ENCODE results near the gene CLCNKA.
"Not testable (repeated sequence)": the region's sequence is repeated elsewhere in the genome, so short reads cannot be mapped to it uniquely, and the experiment has no call there.

CLCNKA gene

GRCh38 chr1:15997637-15998280 is 24.1 kb upstream of the CLCNKA start:
- Histone ChIP-seq H3K27me3 (ENCODE audit: insufficient read depth, low read length) (no peaks in the 10 kb centered on the region), H3K27ac (ENCODE audit: low read depth, low read length) (no peak overlapping the region), H2AFZ (ENCODE audit: low read length, unreplicated experiment) (no peak overlapping the region), H3K79me2 (ENCODE audit: control insufficient read depth, insufficient read depth, low read length, unreplicated experiment) (no peaks in the 10 kb centered on the region), H3K36me3 (ENCODE audit: insufficient read depth, low read length) (no peaks in the 10 kb centered on the region), H3K4me3 (ENCODE audit: low read depth, low read length) (no peak overlapping the region), H3K4me1 (ENCODE audit: control insufficient read depth, insufficient read depth, low read length, unreplicated experiment) (no peaks in the 10 kb centered on the region)

- H3K79me2 ChIP-seq (ENCODE audit: control insufficient read depth, insufficient read depth, low read length, unreplicated experiment), result no peaks in the 10 kb centered on the region
- no peaks in the 10 kb centered on the region for H3K4me1 ChIP-seq (ENCODE audit: control insufficient read depth, insufficient read depth, low read length, unreplicated experiment)
- no peaks in the 10 kb centered on the region for H3K36me3 ChIP-seq (ENCODE audit: insufficient read depth, low read length)
- no peaks in the 10 kb centered on the region for H3K27me3 ChIP-seq (ENCODE audit: insufficient read depth, low read length)
- H2AFZ ChIP-seq (ENCODE audit: low read length, unreplicated experiment), result no peak overlapping the region
- H3K27ac ChIP-seq (ENCODE audit: low read depth, low read length), result no peak overlapping the region
- no peak overlapping the region for H3K4me3 ChIP-seq (ENCODE audit: low read depth, low read length)
These were observed 22.9 kb upstream of the CLCNKA start for GRCh38 chr1:15998929-15999328.

- H3K36me3 ChIP-seq (ENCODE audit: insufficient read depth, low read length); H3K4me1 ChIP-seq (ENCODE audit: control insufficient read depth, insufficient read depth, low read length, unreplicated experiment); H3K79me2 ChIP-seq (ENCODE audit: control insufficient read depth, insufficient read depth, low read length, unreplicated experiment); H3K27ac ChIP-seq (ENCODE audit: low read depth, low read length); H3K4me3 ChIP-seq (ENCODE audit: low read depth, low read length); H3K27me3 ChIP-seq (ENCODE audit: insufficient read depth, low read length); H2AFZ ChIP-seq (ENCODE audit: low read length, unreplicated experiment): not testable (repeated sequence)
These were observed 20.6 kb upstream of the CLCNKA start for GRCh38 chr1:16001274-16001673.

GRCh38 chr1:16005597-16005996 is 16.2 kb upstream of the CLCNKA start:
- Histone ChIP-seq H3K27ac (ENCODE audit: low read depth, low read length) (no peak overlapping the region), H3K36me3 (ENCODE audit: insufficient read depth, low read length) (no peaks in the 10 kb centered on the region), H3K4me1 (ENCODE audit: control insufficient read depth, insufficient read depth, low read length, unreplicated experiment) (no peaks in the 10 kb centered on the region), H3K27me3 (ENCODE audit: insufficient read depth, low read length) (no peaks in the 10 kb centered on the region), H3K4me3 (ENCODE audit: low read depth, low read length) (no peak overlapping the region), H2AFZ (ENCODE audit: low read length, unreplicated experiment) (no peak overlapping the region), H3K79me2 (ENCODE audit: control insufficient read depth, insufficient read depth, low read length, unreplicated experiment) (no peaks in the 10 kb centered on the region)

GRCh38 chr1:16006010-16006409 is 15.8 kb upstream of the CLCNKA start:
- Histone ChIP-seq H2AFZ (ENCODE audit: low read length, unreplicated experiment) (no peak overlapping the region), H3K27ac (ENCODE audit: low read depth, low read length) (no peak overlapping the region), H3K79me2 (ENCODE audit: control insufficient read depth, insufficient read depth, low read length, unreplicated experiment) (no peaks in the 10 kb centered on the region), H3K4me3 (ENCODE audit: low read depth, low read length) (no peak overlapping the region), H3K36me3 (ENCODE audit: insufficient read depth, low read length) (no peaks in the 10 kb centered on the region), H3K4me1 (ENCODE audit: control insufficient read depth, insufficient read depth, low read length, unreplicated experiment) (no peaks in the 10 kb centered on the region), H3K27me3 (ENCODE audit: insufficient read depth, low read length) (no peaks in the 10 kb centered on the region)

- Histone ChIP-seq H3K4me1 (ENCODE audit: control insufficient read depth, insufficient read depth, low read length, unreplicated experiment) (no peaks in the 10 kb centered on the region), H3K27ac (ENCODE audit: low read depth, low read length) (no peak overlapping the region)
These were observed 15.0 kb upstream of the CLCNKA start for GRCh38 chr1:16006552-16007485.

GRCh38 chr1:16007671-16008341 is 14.0 kb upstream of the CLCNKA start:
- Histone ChIP-seq H3K27me3 (ENCODE audit: insufficient read depth, low read length) (no peaks in the 10 kb centered on the region), H3K79me2 (ENCODE audit: control insufficient read depth, insufficient read depth, low read length, unreplicated experiment) (no peaks in the 10 kb centered on the region), H3K4me1 (ENCODE audit: control insufficient read depth, insufficient read depth, low read length, unreplicated experiment) (peaks cover 2% of the 10 kb centered on the region), H3K36me3 (ENCODE audit: insufficient read depth, low read length) (no peaks in the 10 kb centered on the region), H3K4me3 (ENCODE audit: low read depth, low read length) (no peak overlapping the region), H2AFZ (ENCODE audit: low read length, unreplicated experiment) (no peak overlapping the region), H3K27ac (ENCODE audit: low read depth, low read length) (no peak overlapping the region)

More at GRCh38 chr1:16006552-16007485, 15.0 kb upstream of the CLCNKA start:
- no peaks in the 10 kb centered on the region for H3K27me3 ChIP-seq (ENCODE audit: insufficient read depth, low read length)
- H2AFZ ChIP-seq (ENCODE audit: low read length, unreplicated experiment), result no peak overlapping the region
- no peaks in the 10 kb centered on the region for H3K36me3 ChIP-seq (ENCODE audit: insufficient read depth, low read length)
- H3K79me2 ChIP-seq (ENCODE audit: control insufficient read depth, insufficient read depth, low read length, unreplicated experiment), result no peaks in the 10 kb centered on the region
- no peak overlapping the region for H3K4me3 ChIP-seq (ENCODE audit: low read depth, low read length)

- Histone ChIP-seq H3K27ac (ENCODE audit: low read depth, low read length) (no peak overlapping the region), H3K79me2 (ENCODE audit: control insufficient read depth, insufficient read depth, low read length, unreplicated experiment) (no peaks in the 10 kb centered on the region), H3K36me3 (ENCODE audit: insufficient read depth, low read length) (no peaks in the 10 kb centered on the region), H3K27me3 (ENCODE audit: insufficient read depth, low read length) (no peaks in the 10 kb centered on the region), H3K4me1 (ENCODE audit: control insufficient read depth, insufficient read depth, low read length, unreplicated experiment) (peaks cover 11% of the 10 kb centered on the region), H2AFZ (ENCODE audit: low read length, unreplicated experiment) (no peak overlapping the region), H3K4me3 (ENCODE audit: low read depth, low read length) (no peak overlapping the region)
These were observed 12.8 kb upstream of the CLCNKA start for GRCh38 chr1:16009030-16009460.

GRCh38 chr1:16009678-16010077 is 12.2 kb upstream of the CLCNKA start:
- H3K27ac ChIP-seq (ENCODE audit: low read depth, low read length), result no peak overlapping the region
- H3K27me3 ChIP-seq (ENCODE audit: insufficient read depth, low read length), result no peaks in the 10 kb centered on the region
- H3K36me3 ChIP-seq (ENCODE audit: insufficient read depth, low read length), result no peaks in the 10 kb centered on the region
- no peak overlapping the region for H3K4me3 ChIP-seq (ENCODE audit: low read depth, low read length)
- peaks cover 11% of the 10 kb centered on the region for H3K4me1 ChIP-seq (ENCODE audit: control insufficient read depth, insufficient read depth, low read length, unreplicated experiment)
- H3K79me2 ChIP-seq (ENCODE audit: control insufficient read depth, insufficient read depth, low read length, unreplicated experiment), result no peaks in the 10 kb centered on the region
- no peak overlapping the region for H2AFZ ChIP-seq (ENCODE audit: low read length, unreplicated experiment)

GRCh38 chr1:16010837-16011236 is 11.0 kb upstream of the CLCNKA start:
- no peaks in the 10 kb centered on the region for H3K36me3 ChIP-seq (ENCODE audit: insufficient read depth, low read length)
- peaks cover 13% of the 10 kb centered on the region for H3K4me1 ChIP-seq (ENCODE audit: control insufficient read depth, insufficient read depth, low read length, unreplicated experiment)
- no peaks in the 10 kb centered on the region for H3K79me2 ChIP-seq (ENCODE audit: control insufficient read depth, insufficient read depth, low read length, unreplicated experiment)
- H2AFZ ChIP-seq (ENCODE audit: low read length, unreplicated experiment), result no peak overlapping the region
- H3K27me3 ChIP-seq (ENCODE audit: insufficient read depth, low read length), result no peaks in the 10 kb centered on the region
- no peak overlapping the region for H3K4me3 ChIP-seq (ENCODE audit: low read depth, low read length)
- H3K27ac ChIP-seq (ENCODE audit: low read depth, low read length), result no peak overlapping the region

Data from ACC112 (cell line).